Forelimb muscle (tissue), 1 donor: ENCODE data around the gene CSNK1G1. TPM values are rescaled to one million over a fixed set of nuclear protein-coding genes. Genes with fewer than 3 reads are reported as not detected.
"Not testable (repeated sequence)": the region's sequence is repeated elsewhere in the genome, so short reads cannot be mapped to it uniquely, and the experiment has no call there.

ENCODE experiments used
- DNase-seq: peaks from one replicate; pipeline ENCODE4 v3.0.0-alpha.2; 2013; ENCODE audit warnings: low read depth
- polyA plus RNA-seq: library from polyadenylated mRNA; unstranded; fragments of 120-200 nt; gene quantifications from one replicate; pipeline ENCODE4 v1.2.1, GENCODE V29; 2013; ENCODE audit not compliant: insufficient read length

The CSNK1G1 gene
- polyA plus RNA-seq, 1 donor: 10.9 TPM

- no peak for DNase-seq
Observed at GRCh38 chr15:64288577-64288976, 67.4 kb downstream of the CSNK1G1 start.

DNA sequence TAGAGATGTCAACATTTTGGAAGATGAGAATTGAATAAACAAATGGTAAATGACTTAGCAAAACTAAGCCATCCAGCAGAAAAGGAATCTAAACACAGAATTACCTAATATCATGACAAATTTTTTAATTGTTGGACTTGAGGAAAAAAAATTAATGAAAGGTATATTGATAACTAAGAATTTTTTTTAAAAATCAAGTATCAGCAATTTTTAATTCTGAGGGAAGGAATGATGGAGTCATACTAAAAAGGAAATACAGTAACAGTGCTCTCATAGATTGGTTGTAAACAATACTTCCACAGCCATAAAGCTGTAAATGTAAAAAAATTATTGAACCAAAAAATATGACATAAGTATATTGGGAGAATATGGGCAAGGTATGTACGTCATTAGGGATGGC is 68.0 kb downstream of the CSNK1G1 start:
- no peak for DNase-seq

- no peak for DNase-seq
Observed at GRCh38 chr15:64286473-64286872, 69.5 kb downstream of the CSNK1G1 start.

DNA sequence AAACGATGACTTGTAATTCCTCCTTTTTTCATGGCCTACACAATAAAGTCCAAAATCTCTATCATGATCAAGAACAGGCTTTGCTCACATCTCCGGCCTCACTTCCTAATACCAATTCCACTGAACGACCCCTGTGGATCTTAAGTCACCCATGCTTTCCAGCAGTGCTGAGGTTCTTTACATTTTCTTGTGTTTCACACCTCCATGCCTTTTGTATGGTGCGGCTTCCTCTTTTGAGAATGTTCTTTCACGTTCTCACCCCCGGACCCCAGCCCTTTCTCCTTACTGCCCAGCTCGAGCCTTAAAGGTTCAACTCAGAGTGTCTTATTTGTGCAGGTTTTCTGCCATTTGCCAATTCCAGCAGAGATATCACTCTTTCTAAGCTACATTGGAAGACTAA is 70.1 kb downstream of the CSNK1G1 start:
- DNase-seq: no peak

- no peak for DNase-seq
Observed at GRCh38 chr15:64285150-64285549, 70.8 kb downstream of the CSNK1G1 start.

DNA sequence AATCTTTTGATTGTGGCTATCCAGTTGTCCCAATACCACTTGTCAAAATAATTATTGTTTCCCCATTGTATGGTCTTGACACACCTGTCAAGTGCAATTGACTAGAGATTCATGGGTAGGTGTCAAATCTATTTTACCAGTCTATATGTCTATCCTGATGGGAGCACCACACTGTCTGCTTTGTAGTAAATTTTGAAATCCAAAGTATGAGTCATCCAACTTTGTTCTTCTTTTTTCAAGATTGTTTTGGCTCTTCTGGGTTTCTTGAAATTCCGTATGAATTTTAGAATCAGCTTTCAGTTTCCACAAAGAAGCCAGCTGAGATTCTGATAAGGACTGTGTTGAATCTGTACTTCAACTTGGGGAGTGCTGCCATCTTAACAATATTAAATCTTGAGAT is 71.9 kb downstream of the CSNK1G1 start:
- no peak for DNase-seq

DNA sequence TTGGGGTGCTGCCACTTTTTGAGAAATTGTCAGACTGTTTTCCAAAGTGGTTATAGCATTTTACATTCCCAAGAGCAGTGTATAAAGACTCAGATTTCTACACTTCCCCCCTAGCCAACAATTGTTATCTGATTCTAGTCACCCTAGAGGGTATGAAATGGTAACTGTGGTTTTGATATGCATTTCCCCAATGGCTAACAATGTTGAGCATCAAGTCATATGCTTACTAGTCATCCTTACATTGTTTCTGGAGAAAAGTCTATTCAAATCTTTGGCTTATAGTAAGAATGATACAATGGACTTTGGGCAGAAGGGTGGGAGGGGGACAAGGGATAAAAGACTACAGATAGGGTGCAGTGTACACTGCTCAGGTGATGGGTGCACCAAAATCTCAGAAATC is 73.3 kb downstream of the CSNK1G1 start:
- no peak for DNase-seq

GRCh38 chr15:64279131-64279530 is 76.8 kb downstream of the CSNK1G1 start:
- DNase-seq: no peak

DNA sequence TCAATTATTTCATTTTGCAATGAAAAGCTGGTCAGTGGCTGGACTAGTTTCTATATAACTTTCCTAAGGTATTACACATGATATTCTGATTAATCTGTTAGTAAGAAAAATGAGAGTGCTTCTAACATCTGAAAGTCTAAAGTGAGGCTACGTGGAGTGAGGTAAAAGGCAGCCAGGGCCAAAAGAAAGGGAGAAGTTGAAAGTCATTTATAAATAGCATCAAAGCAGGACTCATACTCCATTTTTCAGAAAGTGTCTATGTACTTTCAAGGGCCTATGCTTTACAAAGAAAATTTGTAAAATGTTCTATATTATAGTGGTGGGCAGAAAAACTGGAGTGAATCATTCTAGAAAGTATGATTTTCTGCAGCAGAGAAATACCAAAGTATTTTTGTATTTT is 80.0 kb downstream of the CSNK1G1 start:
- no peak for DNase-seq

GRCh38 chr15:64274341-64274950 is 81.5 kb downstream of the CSNK1G1 start:
- no peak for DNase-seq

- no peak for DNase-seq
Observed at GRCh38 chr15:64267331-64267973, 88.5 kb downstream of the CSNK1G1 start.

GRCh38 chr15:64265188-64265587 is 90.8 kb downstream of the CSNK1G1 start:
- DNase-seq: not testable (repeated sequence)

GRCh38 chr15:64264502-64264901 is 91.5 kb downstream of the CSNK1G1 start:
- no peak for DNase-seq

DNA sequence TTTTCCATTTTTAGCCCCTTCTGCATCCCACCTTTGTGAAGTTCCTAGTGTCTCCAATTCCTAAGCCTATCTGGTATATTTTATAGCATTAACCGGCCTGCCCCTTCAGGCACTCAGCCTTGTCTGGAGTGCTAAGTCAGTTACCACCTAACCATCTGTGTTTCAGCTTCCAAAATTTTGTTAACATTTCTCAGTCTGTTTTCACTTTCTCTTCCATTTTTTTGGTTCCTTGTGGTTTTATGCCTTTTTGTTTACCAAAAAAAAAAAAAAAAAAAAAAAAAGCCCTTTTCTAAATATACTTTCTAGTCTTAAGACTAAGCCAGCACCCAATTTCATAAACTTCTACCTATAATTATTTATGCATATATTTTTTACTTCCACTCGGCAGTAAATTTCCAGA is 92.4 kb downstream of the CSNK1G1 start:
- DNase-seq: no peak

GRCh38 chr15:64256051-64256450 is 99.9 kb downstream of the CSNK1G1 start:
- no peak for DNase-seq

DNA sequence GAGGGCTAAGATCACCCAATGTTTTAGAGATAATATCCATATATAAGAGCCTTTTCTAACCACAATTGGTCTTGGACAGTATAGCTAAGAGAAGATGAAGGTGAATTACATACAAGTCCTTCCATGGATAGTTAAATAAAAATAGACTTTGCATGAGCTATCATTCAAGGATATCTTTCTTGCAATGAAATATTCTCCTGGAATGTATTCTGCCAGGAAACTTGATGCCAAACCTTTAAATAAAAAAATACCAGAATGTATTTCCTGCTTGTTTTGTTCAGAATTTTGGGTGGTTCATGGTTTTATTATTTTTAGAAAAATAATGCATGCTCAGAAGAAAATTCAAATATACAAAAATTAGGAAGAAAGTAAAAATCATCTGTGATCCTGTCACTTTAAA is 104.3 kb downstream of the CSNK1G1 start:
- DNase-seq: no peak

DNA sequence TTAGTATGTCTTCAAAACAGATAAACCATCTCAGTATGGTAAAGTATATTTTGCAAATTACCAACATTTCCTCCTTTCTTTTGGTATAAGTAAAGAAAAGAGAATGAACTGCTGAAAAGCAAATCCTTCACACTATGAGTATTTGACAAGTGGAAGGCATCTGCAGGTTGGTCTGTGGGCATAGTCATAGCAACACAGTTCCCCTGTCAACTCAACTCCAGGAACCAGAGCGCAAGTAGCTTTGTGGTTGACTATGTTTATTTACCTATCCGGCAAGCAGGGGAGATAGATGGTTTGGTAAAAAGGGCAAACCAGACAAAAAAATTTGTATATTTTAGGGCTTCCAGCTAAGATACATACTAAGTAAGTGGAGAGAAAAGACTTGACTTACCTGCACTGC is 104.9 kb downstream of the CSNK1G1 start:
- DNase-seq: no peak

GRCh38 chr15:64249883-64250575 is 105.9 kb downstream of the CSNK1G1 start:
- no peak for DNase-seq

- DNase-seq: no peak
Observed at GRCh38 chr15:64249406-64249805, 106.6 kb downstream of the CSNK1G1 start.

GRCh38 chr15:64247906-64248541 is 107.9 kb downstream of the CSNK1G1 start:
- no peak for DNase-seq

GRCh38 chr15:64247535-64247905 is 108.5 kb downstream of the CSNK1G1 start:
- no peak for DNase-seq

DNA sequence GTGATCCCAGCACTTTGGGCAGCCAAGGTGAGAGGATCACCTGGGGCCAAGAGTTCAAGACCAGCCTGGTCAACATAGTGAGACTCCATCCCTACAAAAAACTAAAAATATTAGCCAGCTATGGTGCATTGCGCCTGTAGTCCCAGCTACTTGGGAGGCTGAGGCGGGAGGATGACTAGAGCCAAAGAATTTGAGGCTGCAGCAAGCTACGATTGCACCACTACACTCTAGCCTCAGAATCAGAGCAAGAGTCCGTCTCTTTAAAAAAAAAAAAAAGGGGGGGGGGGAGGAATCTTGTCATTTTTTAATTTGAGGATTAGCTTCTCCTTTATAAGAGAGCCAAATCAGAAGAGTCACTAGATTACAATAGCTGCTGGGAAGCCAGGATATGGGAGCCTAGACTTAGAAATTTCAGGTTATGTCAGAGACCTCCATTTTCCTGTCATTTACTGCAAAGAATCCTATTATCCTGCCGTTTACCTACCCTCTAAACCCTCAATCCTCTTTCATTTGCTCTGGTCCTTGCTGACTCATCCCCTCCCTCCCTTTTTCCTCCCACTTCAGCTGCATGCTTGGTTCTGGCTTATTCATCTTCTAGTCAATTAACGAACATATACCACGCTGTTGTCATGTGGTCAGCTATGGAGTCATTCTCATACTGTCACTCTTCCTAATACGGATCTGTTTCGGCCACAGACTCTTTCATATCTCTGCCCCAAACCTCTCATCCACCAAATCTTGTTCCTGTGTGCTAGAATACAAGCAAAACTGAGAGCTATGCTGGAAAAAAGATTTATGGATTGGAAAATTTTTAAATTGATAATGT is 109.4 kb downstream of the CSNK1G1 start:
- no peak for DNase-seq
